ENCODE measurements around the gene NDUFAF8. TPM values are rescaled to one million over a fixed set of nuclear protein-coding genes. Genes with fewer than 3 reads are reported as not detected.

The NDUFAF8 gene
- total RNA-seq, 1 experiment from 2014 or later = 60.1 TPM

GRCh38 chr17:81254955-81255717, 16.0 kb downstream of the NDUFAF8 start:
- peak overlapping the region in 1 of 3 experiments; percentile 20; a peak in 2 of 7 replicates for H3K27ac Mint-ChIP-seq
- peaks cover 15 to 25% of the 10 kb centered on the region in 2 experiments for H3K4me1 Mint-ChIP-seq
- no peak overlapping the region for H3K27ac ChIP-seq (ENCODE audit: insufficient read length, low read depth, low read length)

More at GRCh38 chr17:81254955-81255717, 16.0 kb downstream of the NDUFAF8 start:
- no peak overlapping the region for H2BK15ac ChIP-seq (ENCODE audit: low read depth, low read length)
- H3K9me3 ChIP-seq (ENCODE audit: control insufficient read depth, low read depth, low read length) = no peaks in the 10 kb centered on the region
- no peak overlapping the region for H3K18ac ChIP-seq (ENCODE audit: insufficient read length, low read depth, low read length)
- no peak overlapping the region for H3K14ac ChIP-seq (ENCODE audit: insufficient read depth, low read length)
- H2AFZ ChIP-seq (ENCODE audit: low read length) = no peak overlapping the region
- H3K4me1 ChIP-seq (ENCODE audit: insufficient read depth, low read length) = no peaks in the 10 kb centered on the region
- no peaks in the 10 kb centered on the region; a peak in 1 of 5 replicates for H3K9me3 Mint-ChIP-seq
- no peak overlapping the region for H4K91ac ChIP-seq (ENCODE audit: insufficient read length, low read depth, low read length)
- no peaks in the 10 kb centered on the region for H3K23me2 ChIP-seq (ENCODE audit: insufficient read length, low read depth, low read length, poor library complexity, severe bottlenecking)
- no peak overlapping the region for H4K5ac ChIP-seq (ENCODE audit: insufficient read length, low read depth, low read length)
- no peak overlapping the region for H4K8ac ChIP-seq (replicated peaks; ENCODE audit: insufficient read length, low read depth, low read length)
- no peak overlapping the region for H2BK120ac ChIP-seq (ENCODE audit: low read depth, low read length, poor library complexity, severe bottlenecking)
- no peaks in the 10 kb centered on the region for H3K27me3 ChIP-seq (ENCODE audit: insufficient read depth, low read length)
- H3K56ac ChIP-seq (ENCODE audit: insufficient read length, low read depth, low read length) = no peak overlapping the region
- H3K4ac ChIP-seq (ENCODE audit: low read depth, low read length) = no peak overlapping the region
- DNase-seq = peak; percentile 90
- no peak overlapping the region for H2BK12ac ChIP-seq (ENCODE audit: insufficient read length, low read depth, low read length)
- no peak overlapping the region for H2BK20ac ChIP-seq (ENCODE audit: low read depth, low read length, poor library complexity, severe bottlenecking)
- no peak overlapping the region for H2BK5ac ChIP-seq (ENCODE audit: insufficient read length, low read length)
- no peaks in the 10 kb centered on the region for H3K27me3 Mint-ChIP-seq (ENCODE audit: low read depth)
- H3K79me1 ChIP-seq (ENCODE audit: insufficient read depth, low read depth, low read length, poor library complexity, severe bottlenecking) = no peaks in the 10 kb centered on the region
- no peak overlapping the region for H3T11ph ChIP-seq (ENCODE audit: low read length)
- TF ChIP-seq, protein P1, sequence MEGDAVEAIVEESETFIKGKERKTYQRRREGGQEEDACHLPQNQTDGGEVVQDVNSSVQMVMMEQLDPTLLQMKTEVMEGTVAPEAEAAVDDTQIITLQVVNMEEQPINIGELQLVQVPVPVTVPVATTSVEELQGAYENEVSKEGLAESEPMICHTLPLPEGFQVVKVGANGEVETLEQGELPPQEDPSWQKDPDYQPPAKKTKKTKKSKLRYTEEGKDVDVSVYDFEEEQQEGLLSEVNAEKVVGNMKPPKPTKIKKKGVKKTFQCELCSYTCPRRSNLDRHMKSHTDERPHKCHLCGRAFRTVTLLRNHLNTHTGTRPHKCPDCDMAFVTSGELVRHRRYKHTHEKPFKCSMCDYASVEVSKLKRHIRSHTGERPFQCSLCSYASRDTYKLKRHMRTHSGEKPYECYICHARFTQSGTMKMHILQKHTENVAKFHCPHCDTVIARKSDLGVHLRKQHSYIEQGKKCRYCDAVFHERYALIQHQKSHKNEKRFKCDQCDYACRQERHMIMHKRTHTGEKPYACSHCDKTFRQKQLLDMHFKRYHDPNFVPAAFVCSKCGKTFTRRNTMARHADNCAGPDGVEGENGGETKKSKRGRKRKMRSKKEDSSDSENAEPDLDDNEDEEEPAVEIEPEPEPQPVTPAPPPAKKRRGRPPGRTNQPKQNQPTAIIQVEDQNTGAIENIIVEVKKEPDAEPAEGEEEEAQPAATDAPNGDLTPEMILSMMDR (conservative IDR thresholded peaks at IDR 0.05) = peak; percentile 66
- no peak overlapping the region for H3K4me3 Mint-ChIP-seq
- H4K20me1 ChIP-seq (ENCODE audit: control insufficient read depth, insufficient read depth, insufficient read length) = no peaks in the 10 kb centered on the region
- no peak overlapping the region for H3K9ac ChIP-seq (ENCODE audit: extremely low read depth, insufficient read length, low read length)
- peaks cover 9 to 20% (median 15%) of the 10 kb centered on the region in 3 experiments for H3K36me3 Mint-ChIP-seq (ENCODE audit: insufficient read depth in 1 of 3, low read depth in 3 of 3)
- WGBS (ENCODE audit: extremely low coverage, insufficient read length, low lambda C conversion rate) = no CpG with 5 or more reads among the region's 35 CpGs
- H2AK5ac ChIP-seq (ENCODE audit: insufficient read length, low read length) = no peak overlapping the region
- no peak overlapping the region for H3K4me2 ChIP-seq (ENCODE audit: insufficient read depth, insufficient read length, low read length)
- no peak overlapping the region for H3K23ac ChIP-seq (ENCODE audit: insufficient read length, low read depth, low read length)
- no peaks in the 10 kb centered on the region for H3K79me2 ChIP-seq (ENCODE audit: insufficient read depth, low read length)
